Astrocyte (in vitro differentiated cells and primary cell): Measurements from ENCODE around the gene ACVRL1. TPM values are rescaled to one million over a fixed set of nuclear protein-coding genes. Genes with fewer than 3 reads are reported as not detected.

Experiments used
- DNase-seq: peaks from one replicate; pipeline ENCODE4 v3.0.0-alpha.2; 2010; ENCODE audit warnings: low read depth
- FAIRE-seq: peaks from 2 replicates; lab custom pipeline; 2011; peaks lifted over from hg19 to GRCh38; lab: Jason Lieb, UNC
- H2AFZ ChIP-seq: 2 replicates; pipeline ENCODE4 v1.6.0; 2012; ENCODE audit warnings: low read depth, low read length, inconsistent platforms
- H3K27ac ChIP-seq: 2 replicates; pipeline ENCODE4 v1.5.1; 2011; ENCODE audit warnings: low read depth, low read length, inconsistent platforms
- H3K27me3 ChIP-seq: 2 replicates; pipeline ENCODE4 v1.6.0; 2011; ENCODE audit warnings: low read length, inconsistent platforms; ENCODE audit not compliant: insufficient read depth
- H3K36me3 ChIP-seq: 2 replicates; pipeline ENCODE4 v1.5.1; 2011; ENCODE audit warnings: low read length, inconsistent platforms; ENCODE audit not compliant: insufficient read depth
- H3K4me1 ChIP-seq: 2 replicates; pipeline ENCODE4 v1.5.1; 2011; ENCODE audit warnings: low read length, inconsistent platforms; ENCODE audit not compliant: insufficient read depth
- H3K4me2 ChIP-seq: 2 replicates; pipeline ENCODE4 v1.6.0; 2012; ENCODE audit warnings: low read length, inconsistent platforms
- H3K4me3 ChIP-seq: 2 replicates; pipeline ENCODE4 v1.5.1; 2011; ENCODE audit warnings: low read depth, mild to moderate bottlenecking, low read length, inconsistent platforms; ENCODE audit not compliant: insufficient read depth
- H3K79me2 ChIP-seq: 2 replicates; pipeline ENCODE4 v1.6.0; 2012; ENCODE audit warnings: mild to moderate bottlenecking, low read length, inconsistent platforms; ENCODE audit not compliant: insufficient read depth
- H3K9ac ChIP-seq: 2 replicates; pipeline ENCODE4 v1.6.0; 2012; ENCODE audit warnings: mild to moderate bottlenecking, low read length, inconsistent platforms
- H3K9me3 ChIP-seq: 2 replicates; pipeline ENCODE4 v1.5.1; 2012; ENCODE audit warnings: low read depth, mild to moderate bottlenecking, low read length, inconsistent platforms; ENCODE audit not compliant: insufficient read depth
- H4K20me1 ChIP-seq: 2 replicates; pipeline ENCODE4 v1.6.0; 2012; ENCODE audit warnings: low read length, inconsistent platforms; ENCODE audit not compliant: insufficient read depth
- H3K27ac Mint-ChIP-seq: one replicate; pipeline ENCODE4 v1.8.0; 2021; ENCODE audit warnings: mild to moderate bottlenecking, mixed read lengths; ENCODE audit not compliant: unreplicated experiment
- H3K27me3 Mint-ChIP-seq: one replicate; pipeline ENCODE4 v1.8.0; 2021; ENCODE audit warnings: low read depth, mixed read lengths; ENCODE audit not compliant: unreplicated experiment
- H3K36me3 Mint-ChIP-seq: one replicate; pipeline ENCODE4 v1.8.0; 2021; ENCODE audit warnings: low read depth, mixed read lengths; ENCODE audit not compliant: unreplicated experiment
- H3K4me1 Mint-ChIP-seq: one replicate; pipeline ENCODE4 v1.8.0; 2021; ENCODE audit warnings: low read depth, mixed read lengths; ENCODE audit not compliant: unreplicated experiment
- H3K4me3 Mint-ChIP-seq: one replicate; pipeline ENCODE4 v1.8.0; 2021; ENCODE audit warnings: mild to moderate bottlenecking, moderate library complexity, mixed read lengths; ENCODE audit not compliant: unreplicated experiment
- H3K9me3 Mint-ChIP-seq: one replicate; pipeline ENCODE4 v1.8.0; 2021; ENCODE audit warnings: mild to moderate bottlenecking, mixed read lengths; ENCODE audit not compliant: unreplicated experiment
- CTCF ChIP-seq: IDR thresholded peaks from 2 replicates; pipeline ENCODE4 v1.5.1; 2011; ENCODE audit warnings: low read depth, mild to moderate bottlenecking, inconsistent platforms, low read length, moderate library complexity; ENCODE audit not compliant: insufficient read depth
- EZH2 ChIP-seq: IDR thresholded peaks from 2 replicates; pipeline ENCODE4 v1.6.1; 2012; ENCODE audit warnings: mild to moderate bottlenecking, low read length, inconsistent platforms; ENCODE audit not compliant: insufficient read depth
- total RNA-seq: library from RNA; stranded (reverse); gene quantifications from 2 replicates; pipeline ENCODE4 v1.2.1, GENCODE V29; 2021

Gene ACVRL1
- total RNA-seq, 1 donor from 2014 or later: 0.95 TPM

DNA sequence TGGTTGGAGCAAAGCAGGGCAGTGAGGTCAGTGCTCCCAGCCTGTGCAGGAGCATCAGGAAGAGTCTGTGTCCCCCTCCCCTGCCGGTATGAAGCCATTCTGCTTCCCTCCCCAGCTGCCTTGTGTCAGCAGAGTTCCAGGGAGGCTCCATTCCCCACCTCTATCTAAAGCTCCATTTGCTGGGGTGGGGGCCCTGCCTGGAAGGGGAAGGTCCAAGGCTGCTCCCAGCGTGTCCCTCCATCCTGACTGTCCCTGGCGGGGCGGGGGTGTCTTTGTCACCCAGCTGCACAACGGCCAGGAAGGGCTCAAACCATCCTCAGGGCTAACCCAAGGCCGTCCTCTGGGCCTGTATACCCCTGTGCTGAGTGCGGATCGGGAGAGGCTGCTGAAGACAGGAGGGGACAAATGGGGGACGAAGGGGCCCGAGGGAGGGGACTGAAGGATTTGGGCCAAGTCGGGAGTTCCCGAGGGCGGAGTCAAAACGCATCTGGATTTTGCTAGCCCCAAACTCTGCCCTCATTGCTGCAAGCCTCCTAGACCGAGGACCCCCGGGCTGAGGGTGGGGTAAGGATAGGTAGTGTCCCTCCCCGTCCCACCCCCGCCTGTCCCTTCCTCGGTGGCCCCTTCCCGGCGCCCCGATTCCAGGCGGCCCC is 748 bp upstream of the ACVRL1 start:
- Histone ChIP-seq H3K9ac (peak overlapping the region; percentile 64), H3K4me1 (peaks cover 5% of the 10 kb centered on the region), H3K4me3 (no peak overlapping the region), H4K20me1 (no peaks in the 10 kb centered on the region), H3K27ac (no peak overlapping the region), H3K36me3 (no peaks in the 10 kb centered on the region), H2AFZ (peak overlapping the region; percentile 78), H3K9me3 (no peaks in the 10 kb centered on the region), H3K27me3 (no peaks in the 10 kb centered on the region), H3K79me2 (no peaks in the 10 kb centered on the region), H3K4me2 (peak overlapping the region; percentile 89)
- Mint-ChIP-seq H3K4me3 (no peak overlapping the region), H3K27me3 (peaks cover 37% of the 10 kb centered on the region), H3K36me3 (no peaks in the 10 kb centered on the region), H3K4me1 (peaks cover 10% of the 10 kb centered on the region), H3K9me3 (peaks cover 2% of the 10 kb centered on the region), H3K27ac (peak overlapping the region; percentile 30)
- no peak for FAIRE-seq
- DNase-seq: no peak
- TF ChIP-seq EZH2 (no peak), CTCF (no peak)

DNA sequence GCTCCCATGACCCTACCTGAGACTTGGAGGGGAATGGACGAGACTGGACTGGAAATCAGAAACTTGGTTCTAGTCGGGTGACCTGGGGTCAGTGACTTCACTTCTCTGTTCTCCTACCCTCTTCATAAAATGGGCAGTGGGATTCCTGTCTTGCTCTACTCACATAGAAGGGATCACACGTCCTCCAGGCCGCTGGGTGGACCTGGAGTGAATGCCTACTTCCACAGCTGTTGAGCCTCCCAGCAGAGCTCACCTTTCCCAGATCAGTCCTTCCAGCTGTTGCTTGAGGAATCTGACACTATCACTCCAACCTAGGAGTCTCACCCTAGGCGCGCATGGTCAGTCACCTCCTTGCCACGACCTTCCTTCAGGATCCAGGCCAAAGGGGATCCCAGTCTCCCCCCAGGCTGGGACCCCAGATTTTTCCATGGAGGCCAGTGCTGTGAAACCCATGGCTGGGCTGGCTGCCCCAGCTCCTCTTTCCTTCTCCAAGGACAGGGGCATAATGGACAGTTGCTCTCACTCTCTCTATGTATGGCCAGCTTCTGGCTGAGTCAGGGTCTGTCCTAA is 637 bp downstream of the ACVRL1 start:
- H3K4me3 ChIP-seq: peak overlapping the region; percentile 64
- no peaks in the 10 kb centered on the region for H3K9me3 ChIP-seq
- peak overlapping the region; percentile 78 for H2AFZ ChIP-seq
- Mint-ChIP-seq H3K4me3 (peak overlapping the region; percentile 41), H3K27me3 (peaks cover 47% of the 10 kb centered on the region), H3K36me3 (no peaks in the 10 kb centered on the region), H3K27ac (no peak overlapping the region), H3K9me3 (peaks cover 2% of the 10 kb centered on the region), H3K4me1 (peaks cover 15% of the 10 kb centered on the region)
- no peaks in the 10 kb centered on the region for H4K20me1 ChIP-seq
- peaks cover 5% of the 10 kb centered on the region for H3K4me1 ChIP-seq
- no peaks in the 10 kb centered on the region for H3K36me3 ChIP-seq
- peak overlapping the region; percentile 89 for H3K4me2 ChIP-seq
- DNase-seq: no peak
- no peaks in the 10 kb centered on the region for H3K79me2 ChIP-seq
- peak overlapping the region; percentile 64 for H3K9ac ChIP-seq
- TF ChIP-seq CTCF (no peak), EZH2 (no peak)
- no peaks in the 10 kb centered on the region for H3K27me3 ChIP-seq
- no peak overlapping the region for H3K27ac ChIP-seq
- FAIRE-seq: no peak
